Right cardiac atrium (tissue), 5 donors: ENCODE results near the gene SLC26A6. TPM values are rescaled to one million over a fixed set of nuclear protein-coding genes. Genes with fewer than 3 reads are reported as not detected.

ENCODE experiments used
- ATAC-seq, 2 donors: fragments of 200-7000 bp; cut with Tn5 transposase; one replicate each; pipeline versions ENCODE4 v1.8.0 to v1.9.1; 2020; ENCODE audit warnings: moderate library complexity in 2 of 2, mild to moderate bottlenecking in 1 of 2
- DNase-seq, 3 donors: peaks; one replicate each; pipeline ENCODE4 v3.0.0-alpha.2; 2020
- H3K27ac ChIP-seq: one replicate; pipeline ENCODE4 v1.5.1; 2013; ENCODE audit warnings: mild to moderate bottlenecking, low read length, control low read depth, moderate library complexity
- H3K27me3 ChIP-seq: one replicate; pipeline ENCODE4 v1.6.1; 2013; ENCODE audit not compliant: control insufficient read depth, insufficient read depth
- H3K4me1 ChIP-seq: one replicate; pipeline ENCODE4 v1.6.1; 2013; ENCODE audit warnings: low read length; ENCODE audit not compliant: control insufficient read depth, insufficient read depth
- H3K4me3 ChIP-seq: one replicate; pipeline ENCODE4 v1.5.1; 2013; ENCODE audit warnings: low read length, control low read depth
- H3K9me3 ChIP-seq: one replicate; pipeline ENCODE4 v1.6.1; 2013; ENCODE audit warnings: low read length; ENCODE audit not compliant: control insufficient read depth
- WGBS: extraction: QIAGEN DNeasy Blood & Tissue Kit; methylation state at CpG from one replicate; pipeline ENCODE4 v1.1.7; 2013; 5-methylcytosine and 5-hydroxymethylcytosine counted together
- intact Hi-C, 4 donors: fragments of 100-400 bp; cut with DNase I; formaldehyde crosslinking; loops; one replicate each; pipeline versions ENCODE4 v1.11.0 to v1.14.0; 2022 to 2023
- polyA plus RNA-seq: library from polyadenylated mRNA; stranded (reverse); fragments of 200-250 nt; gene quantifications from one replicate; pipeline ENCODE4 v1.2.3, GENCODE V29; 2013
- total RNA-seq, 4 donors: library from RNA; stranded (reverse); fragmentation: NEBNext Ultra II Directional; extraction: Animal tissue kit (Norgen Biotek cat#: 25700); gene quantifications; one replicate each; pipeline ENCODE4 v1.2.1, GENCODE V29; 2021
- donor health status: healthy with polysubstance abuse.
- donor health status: DM: no; HTN: yes; CAD: no.
- donor health status: DM: no; HTN: no; CAD: no.
- donor health status: DM: no; HTN: yes; CAD: no; lungs with severe emphysema.
- donor health status: DM: yes; HTN: yes; CAD: no.

The SLC26A6 gene
- total and polyA plus RNA-seq, 5 donors = 8.6 to 15.4 (median 13.6) TPM

GRCh38 chr3:48630833-48631232 is 4.4 kb downstream of the SLC26A6 start:
- no peak overlapping the region for H3K4me3 ChIP-seq
- intact Hi-C loops = no loop called here
- H3K9me3 ChIP-seq = no peaks in the 10 kb centered on the region
- no peak for ATAC-seq
- H3K27ac ChIP-seq = no peak overlapping the region
- 85% methylated on average over 12 of the region's 12 CpGs for WGBS
- no peaks in the 10 kb centered on the region for H3K27me3 ChIP-seq
- DNase-seq = no peak
- no peaks in the 10 kb centered on the region for H3K4me1 ChIP-seq

- WGBS = 94% methylated on average over 8 of the region's 8 CpGs
- ATAC-seq (no peak), DNase-seq (no peak)
- Histone ChIP-seq H3K27me3 (no peaks in the 10 kb centered on the region), H3K27ac (no peak overlapping the region), H3K9me3 (no peaks in the 10 kb centered on the region), H3K4me3 (no peak overlapping the region), H3K4me1 (no peaks in the 10 kb centered on the region)
- intact Hi-C loops = no loop called here
Observed at GRCh38 chr3:48630407-48630806, 4.9 kb downstream of the SLC26A6 start.

- 97% methylated on average over 12 of the region's 12 CpGs for whole genome bisulfite sequencing
- DNase-seq (no peak), ATAC-seq (no peak)
- intact Hi-C loops = no loop called here
- Histone ChIP-seq H3K27me3 (no peaks in the 10 kb centered on the region), H3K4me3 (no peak overlapping the region), H3K4me1 (no peaks in the 10 kb centered on the region), H3K9me3 (no peaks in the 10 kb centered on the region), H3K27ac (no peak overlapping the region)
Observed at GRCh38 chr3:48629894-48630293, 5.4 kb downstream of the SLC26A6 start.

- H3K4me1 ChIP-seq = no peaks in the 10 kb centered on the region
- no peaks in the 10 kb centered on the region for H3K27me3 ChIP-seq
- H3K4me3 ChIP-seq = no peak overlapping the region
- ATAC-seq (no peak), DNase-seq (no peak)
- H3K9me3 ChIP-seq = no peaks in the 10 kb centered on the region
- H3K27ac ChIP-seq = no peak overlapping the region
- 83% methylated on average over 13 of the region's 13 CpGs for WGBS
- intact Hi-C loops = no loop called here
Observed at GRCh38 chr3:48628277-48629017, 6.8 kb downstream of the SLC26A6 start.

- Histone ChIP-seq H3K27ac (no peak overlapping the region), H3K4me3 (no peak overlapping the region), H3K9me3 (no peaks in the 10 kb centered on the region), H3K27me3 (no peaks in the 10 kb centered on the region), H3K4me1 (no peaks in the 10 kb centered on the region)
- 90% methylated on average over 6 of the region's 6 CpGs for WGBS
- peak in 1 of 3 donors; percentile 32 for DNase-seq
- no peak for ATAC-seq
- intact Hi-C loops = no loop called here
Observed at GRCh38 chr3:48625600-48625999, 9.7 kb downstream of the SLC26A6 start.

GRCh38 chr3:48624767-48625166 is 10.5 kb downstream of the SLC26A6 start:
- 91% methylated on average over 10 of the region's 10 CpGs for WGBS
- no peak overlapping the region for H3K27ac ChIP-seq
- no peak overlapping the region for H3K4me3 ChIP-seq
- H3K4me1 ChIP-seq = no peaks in the 10 kb centered on the region
- peak in 1 of 3 donors; percentile 11 for DNase-seq
- no peak for ATAC-seq
- no peaks in the 10 kb centered on the region for H3K27me3 ChIP-seq
- intact Hi-C loops = no loop called here
- no peaks in the 10 kb centered on the region for H3K9me3 ChIP-seq

GRCh38 chr3:48623851-48624547 is 11.3 kb downstream of the SLC26A6 start:
- 75% methylated on average over 6 of the region's 6 CpGs for WGBS
- no peaks in the 10 kb centered on the region for H3K9me3 ChIP-seq
- DNase-seq (peak in 1 of 3 donors; percentile 16), ATAC-seq (no peak)
- no peaks in the 10 kb centered on the region for H3K4me1 ChIP-seq
- no peaks in the 10 kb centered on the region for H3K27me3 ChIP-seq
- intact Hi-C loops = no loop called here
- H3K27ac ChIP-seq = no peak overlapping the region
- no peak overlapping the region for H3K4me3 ChIP-seq

GRCh38 chr3:48621461-48621869 is 13.8 kb downstream of the SLC26A6 start, which contains the start of gene TMEM89:
Gene TMEM89, minus strand, starts transcription at chr3:48621769. Its CDS starts 13 bp downstream, at chr3:48621756.
- ATAC-seq = no peak
- Histone ChIP-seq H3K4me3 (no peak within 1 kb of the TSS), H3K9me3 (peaks cover 2% of the 10 kb centered on the region), H3K4me1 (no peaks in the 10 kb centered on the region), H3K27me3 (no peaks in the 10 kb centered on the region), H3K27ac (no peak within 1 kb of the TSS)
- WGBS = 92% methylated on average over 19 of the region's 19 CpGs
- intact Hi-C loops = no loop called here
- peak in 1 of 3 donors; percentile 60 for DNase-seq

GRCh38 chr3:48619541-48620524 is 15.4 kb downstream of the SLC26A6 start:
- no peaks in the 10 kb centered on the region for H3K27me3 ChIP-seq
- WGBS = 83% methylated on average over 7 of the region's 7 CpGs
- no peaks in the 10 kb centered on the region for H3K4me1 ChIP-seq
- H3K4me3 ChIP-seq = no peak overlapping the region
- ATAC-seq = no peak
- H3K9me3 ChIP-seq = peaks cover 2% of the 10 kb centered on the region
- no peak overlapping the region for H3K27ac ChIP-seq
- DNase-seq = peak in 1 of 3 donors; percentile 30
- intact Hi-C loops = no loop called here

- DNase-seq = peak in 1 of 3 donors; percentile 4
- WGBS = 97% methylated on average over 4 of the region's 4 CpGs
- peaks cover 2% of the 10 kb centered on the region for H3K9me3 ChIP-seq
Observed at GRCh38 chr3:48617559-48617958, 17.7 kb downstream of the SLC26A6 start.

More at GRCh38 chr3:48617559-48617958, 17.7 kb downstream of the SLC26A6 start:
- Histone ChIP-seq H3K27me3 (no peaks in the 10 kb centered on the region), H3K4me3 (no peak overlapping the region), H3K27ac (no peak overlapping the region), H3K4me1 (no peaks in the 10 kb centered on the region)
- intact Hi-C loops = no loop called here
- no peak for ATAC-seq
